ENCODE results near the gene DUSP15. TPM values are rescaled to one million over a fixed set of nuclear protein-coding genes. Genes with fewer than 3 reads are reported as not detected.
A peak's percentile ranks its signal among the peaks of the same experiment; 100 is the strongest.

DUSP15 gene
- total RNA-seq, 1 experiment from 2014 or later = not detected

DNA sequence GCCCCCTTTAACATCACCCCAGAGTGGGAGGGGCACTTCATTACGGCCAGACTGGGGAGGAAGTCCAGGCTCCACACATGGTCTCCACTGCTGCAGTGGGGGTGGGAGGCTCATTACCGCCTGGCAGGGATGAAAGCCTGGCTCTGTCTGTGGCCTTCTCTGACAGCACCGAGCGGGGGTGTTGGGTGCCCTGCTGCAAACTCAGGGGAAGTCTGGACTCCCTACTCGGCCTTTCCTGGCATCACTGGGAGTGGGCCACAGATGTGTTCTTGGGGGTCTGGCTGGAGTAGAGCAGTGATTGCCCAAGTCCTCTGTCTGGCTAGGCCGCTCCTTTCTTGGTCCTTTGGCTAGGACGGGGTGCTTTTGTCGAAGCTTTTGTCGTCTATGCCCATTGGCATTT is 27.2 kb upstream of the DUSP15 start:
- no TSS peak for BruUV-seq (replicated peaks)
- CTCF ChIA-PET = no interaction called here
- H3K79me2 ChIP-seq (ENCODE audit: low read length) = no peaks in the 10 kb centered on the region
- H3K36me3 ChIP-seq (ENCODE audit: low read depth, low read length) = no peaks in the 10 kb centered on the region
- H3K4me3 ChIP-seq (ENCODE audit: low read length) = no peak overlapping the region
- DNase-seq = no peak
- no peaks in the 10 kb centered on the region for H4K20me1 ChIP-seq (ENCODE audit: low read length)
- TF ChIP-seq, protein P1, sequence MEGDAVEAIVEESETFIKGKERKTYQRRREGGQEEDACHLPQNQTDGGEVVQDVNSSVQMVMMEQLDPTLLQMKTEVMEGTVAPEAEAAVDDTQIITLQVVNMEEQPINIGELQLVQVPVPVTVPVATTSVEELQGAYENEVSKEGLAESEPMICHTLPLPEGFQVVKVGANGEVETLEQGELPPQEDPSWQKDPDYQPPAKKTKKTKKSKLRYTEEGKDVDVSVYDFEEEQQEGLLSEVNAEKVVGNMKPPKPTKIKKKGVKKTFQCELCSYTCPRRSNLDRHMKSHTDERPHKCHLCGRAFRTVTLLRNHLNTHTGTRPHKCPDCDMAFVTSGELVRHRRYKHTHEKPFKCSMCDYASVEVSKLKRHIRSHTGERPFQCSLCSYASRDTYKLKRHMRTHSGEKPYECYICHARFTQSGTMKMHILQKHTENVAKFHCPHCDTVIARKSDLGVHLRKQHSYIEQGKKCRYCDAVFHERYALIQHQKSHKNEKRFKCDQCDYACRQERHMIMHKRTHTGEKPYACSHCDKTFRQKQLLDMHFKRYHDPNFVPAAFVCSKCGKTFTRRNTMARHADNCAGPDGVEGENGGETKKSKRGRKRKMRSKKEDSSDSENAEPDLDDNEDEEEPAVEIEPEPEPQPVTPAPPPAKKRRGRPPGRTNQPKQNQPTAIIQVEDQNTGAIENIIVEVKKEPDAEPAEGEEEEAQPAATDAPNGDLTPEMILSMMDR (conservative IDR thresholded peaks at IDR 0.05; ENCODE audit: low read depth, low read length) = no peak
- TF ChIP-seq EZH2phosphoT487 (IDR thresholded peaks at IDR 0.05; ENCODE audit: borderline replicate concordance, low read length) (no peak), EZH2 (IDR thresholded peaks at IDR 0.05; ENCODE audit: low read length, unreplicated experiment) (no peak)
- no peaks in the 10 kb centered on the region for H3F3A ChIP-seq (ENCODE audit: low read length, unreplicated experiment)
- intact Hi-C loops (cut with micrococcal nuclease) = no loop called here
- no peak overlapping the region for H3K9ac ChIP-seq (ENCODE audit: low read length)
- H2AFZ ChIP-seq (ENCODE audit: low read length) = no peak overlapping the region
- H3K27ac ChIP-seq (ENCODE audit: low read length) = no peak overlapping the region
- no peak overlapping the region for H3K4me2 ChIP-seq (ENCODE audit: low read length)
- no peaks in the 10 kb centered on the region for H3K9me2 ChIP-seq (replicated peaks; ENCODE audit: low read length)
- no peaks in the 10 kb centered on the region for H3K9me3 ChIP-seq (ENCODE audit: low read length)
- POLR2A ChIA-PET (ENCODE audit: unreplicated experiment) = no interaction called here
- H3K27me3 ChIP-seq (ENCODE audit: low read length) = peaks cover 23% of the 10 kb centered on the region
- ATAC-seq = no peak
- no peaks in the 10 kb centered on the region for H3K4me1 ChIP-seq (ENCODE audit: insufficient read depth, low read length)

DNA sequence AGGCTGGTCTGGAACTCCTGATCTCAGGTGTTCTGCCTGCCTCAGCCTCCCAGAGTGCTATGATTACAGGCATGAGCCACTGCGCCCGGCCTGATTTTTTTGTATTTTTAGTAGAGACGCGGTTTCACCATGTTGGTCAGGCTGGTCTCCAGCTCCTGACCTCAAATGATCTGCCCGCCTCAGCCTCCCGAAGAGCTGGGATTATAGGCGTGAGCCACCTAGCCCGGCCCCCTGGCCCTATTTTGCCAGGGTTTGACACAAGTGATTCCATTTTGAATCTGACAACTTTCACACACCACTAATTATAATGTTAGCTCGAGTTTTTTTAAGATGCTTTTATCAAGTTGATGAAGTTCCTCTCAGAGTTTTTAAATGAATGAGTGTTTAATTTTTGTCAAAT is 25.7 kb upstream of the DUSP15 start:
- CTCF ChIA-PET = interaction anchor here (0.7 kb wide), 1 partner anchor 49 kb away, joined by 5 read pairs; no protein-coding TSS in a partner anchor
- no peak for DNase-seq
- no TSS peak for BruUV-seq (replicated peaks)

DNA sequence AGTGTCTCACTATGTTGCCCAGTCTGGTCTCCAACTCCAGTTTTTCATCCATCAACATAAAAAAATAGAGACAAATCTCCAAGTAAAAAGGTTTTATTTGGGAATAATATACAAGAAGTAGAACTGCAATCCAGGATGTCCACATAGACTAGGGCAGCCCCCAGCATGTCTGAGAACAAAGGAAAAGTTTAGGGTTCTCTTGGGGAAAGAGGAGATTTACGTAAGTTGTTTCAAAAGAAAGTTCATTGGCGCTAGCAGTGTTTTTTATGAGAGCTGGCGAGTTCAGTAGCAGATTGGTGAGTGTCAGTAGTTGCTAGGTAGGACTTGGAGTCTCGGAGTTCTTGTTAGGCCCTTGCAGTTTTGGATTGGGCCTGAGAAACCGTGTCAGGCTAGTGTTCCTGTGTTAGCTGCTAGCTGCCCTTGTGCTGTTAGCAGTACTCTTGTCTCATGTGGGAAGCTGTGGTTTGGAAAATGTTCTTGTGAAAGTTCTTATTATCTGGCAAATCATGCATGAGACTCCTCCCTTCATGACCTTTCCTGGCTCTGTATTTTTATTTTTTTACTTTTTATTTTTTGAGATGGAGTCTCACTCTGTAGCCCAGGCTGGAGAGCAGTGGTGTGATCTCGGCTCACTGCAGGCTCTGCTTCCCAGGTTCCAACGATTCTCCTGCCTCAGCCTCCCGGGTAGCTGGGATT is 24.8 kb upstream of the DUSP15 start:
- no peaks in the 10 kb centered on the region for H3K4me1 ChIP-seq (ENCODE audit: insufficient read depth, low read length)
- ChIA-PET POLR2A (ENCODE audit: unreplicated experiment) (no interaction called here), CTCF (no interaction called here)
- H3K79me2 ChIP-seq (ENCODE audit: low read length) = no peaks in the 10 kb centered on the region
- no peak overlapping the region for H3K4me3 ChIP-seq (ENCODE audit: low read length)
- no peak overlapping the region for H3K27ac ChIP-seq (ENCODE audit: low read length)
- no peaks in the 10 kb centered on the region for H3K9me3 ChIP-seq (ENCODE audit: low read length)
- H3K27me3 ChIP-seq (ENCODE audit: low read length) = peaks cover 22% of the 10 kb centered on the region
- TF ChIP-seq EZH2 (IDR thresholded peaks at IDR 0.05; ENCODE audit: low read length, unreplicated experiment) = no peak
- no peak for TF ChIP-seq EZH2phosphoT487 (IDR thresholded peaks at IDR 0.05; ENCODE audit: borderline replicate concordance, low read length)
- TF ChIP-seq, protein P1 (conservative IDR thresholded peaks at IDR 0.05; ENCODE audit: low read depth, low read length) = no peak
- no peaks in the 10 kb centered on the region for H3K9me2 ChIP-seq (replicated peaks; ENCODE audit: low read length)
- H2AFZ ChIP-seq (ENCODE audit: low read length) = peak overlapping the region; percentile 44
- H3K4me2 ChIP-seq (ENCODE audit: low read length) = 0 out of 2 replicates have a peak overlapping the region, but pooled peaks have one; percentile 3
- no TSS peak for BruUV-seq (replicated peaks)
- no peaks in the 10 kb centered on the region for H3K36me3 ChIP-seq (ENCODE audit: low read depth, low read length)
- no peaks in the 10 kb centered on the region for H3F3A ChIP-seq (ENCODE audit: low read length, unreplicated experiment)
- H4K20me1 ChIP-seq (ENCODE audit: low read length) = no peaks in the 10 kb centered on the region
- DNase-seq (peak; percentile 72), ATAC-seq (peak; percentile 100)
- intact Hi-C loops (cut with micrococcal nuclease) = no loop called here
- H3K9ac ChIP-seq (ENCODE audit: low read length) = no peak overlapping the region

More for the DNA sequence above, 25.7 kb upstream of the DUSP15 start:
- Histone ChIP-seq H3K79me2 (ENCODE audit: low read length) (no peaks in the 10 kb centered on the region), H3K27ac (ENCODE audit: low read length) (no peak overlapping the region), H3K4me2 (ENCODE audit: low read length) (no peak overlapping the region), H3K27me3 (ENCODE audit: low read length) (peaks cover 24% of the 10 kb centered on the region), H2AFZ (ENCODE audit: low read length) (no peak overlapping the region), H3K36me3 (ENCODE audit: low read depth, low read length) (no peaks in the 10 kb centered on the region), H3K9me3 (ENCODE audit: low read length) (no peaks in the 10 kb centered on the region), H3K9ac (ENCODE audit: low read length) (no peak overlapping the region), H4K20me1 (ENCODE audit: low read length) (no peaks in the 10 kb centered on the region), H3K4me3 (ENCODE audit: low read length) (no peak overlapping the region), H3F3A (ENCODE audit: low read length, unreplicated experiment) (no peaks in the 10 kb centered on the region), H3K4me1 (ENCODE audit: insufficient read depth, low read length) (no peaks in the 10 kb centered on the region), H3K9me2 (replicated peaks; ENCODE audit: low read length) (no peaks in the 10 kb centered on the region)
- no peak for TF ChIP-seq EZH2 (IDR thresholded peaks at IDR 0.05; ENCODE audit: low read length, unreplicated experiment)
- TF ChIP-seq, protein P1 (conservative IDR thresholded peaks at IDR 0.05; ENCODE audit: low read depth, low read length) = no peak
- TF ChIP-seq EZH2phosphoT487 (IDR thresholded peaks at IDR 0.05; ENCODE audit: borderline replicate concordance, low read length) = no peak
- intact Hi-C loops (cut with micrococcal nuclease) = no loop called here
- POLR2A ChIA-PET (ENCODE audit: unreplicated experiment) = no interaction called here
- no peak for ATAC-seq
